BE2C (cell line): ENCODE measurements around the gene RNGTT.

ENCODE experiments used
- DNase-seq: peaks from one replicate; pipeline ENCODE4 v3.0.0-alpha.2; 2020
- H3K27me3 ChIP-seq: fragments of 250-450 bp; sonication (Bioruptor Pico); 2 replicates; pipeline ENCODE4 v1.5.1; 2020; ENCODE audit warnings: mild to moderate bottlenecking
- H3K36me3 ChIP-seq: fragments of 250-450 bp; sonication (Bioruptor Pico); 2 replicates; pipeline ENCODE4 v1.5.1; 2020; ENCODE audit warnings: mild to moderate bottlenecking
- H3K4me1 ChIP-seq: fragments of 250-450 bp; sonication (Bioruptor Pico); 2 replicates; pipeline ENCODE4 v1.5.1; 2020
- H3K4me3 ChIP-seq: 2 replicates; pipeline ENCODE4 v1.5.1; 2011; ENCODE audit warnings: low read depth, low read length
- H3K9me3 ChIP-seq: fragments of 250-450 bp; sonication (Bioruptor Pico); 2 replicates; pipeline ENCODE4 v1.5.1; 2020
- CTCF ChIP-seq: IDR thresholded peaks from 2 replicates; pipeline ENCODE4 v1.5.1; 2012; ENCODE audit warnings: mild to moderate bottlenecking, low read depth, low read length

RNGTT gene

GRCh38 chr6:88712243-88712936, 251.0 kb downstream of the RNGTT start:
- no peaks in the 10 kb centered on the region for H3K27me3 ChIP-seq
- H3K36me3 ChIP-seq: no peaks in the 10 kb centered on the region
- TF ChIP-seq CTCF: no peak
- H3K4me3 ChIP-seq: no peak overlapping the region
- no peak for DNase-seq
- H3K9me3 ChIP-seq: no peaks in the 10 kb centered on the region
- H3K4me1 ChIP-seq: no peaks in the 10 kb centered on the region

- Histone ChIP-seq H3K4me3 (no peak overlapping the region), H3K4me1 (no peaks in the 10 kb centered on the region), H3K36me3 (no peaks in the 10 kb centered on the region), H3K9me3 (no peaks in the 10 kb centered on the region), H3K27me3 (no peaks in the 10 kb centered on the region)
- no peak for TF ChIP-seq CTCF
- DNase-seq: no peak
Observed at GRCh38 chr6:88709819-88710246, 253.6 kb downstream of the RNGTT start.

- no peak for DNase-seq
- Histone ChIP-seq H3K4me3 (no peak overlapping the region), H3K36me3 (no peaks in the 10 kb centered on the region), H3K4me1 (no peaks in the 10 kb centered on the region), H3K9me3 (no peaks in the 10 kb centered on the region), H3K27me3 (no peaks in the 10 kb centered on the region)
- no peak for TF ChIP-seq CTCF
Observed at GRCh38 chr6:88708197-88708744, 255.1 kb downstream of the RNGTT start.

GRCh38 chr6:88705601-88706000, 257.8 kb downstream of the RNGTT start:
- Histone ChIP-seq H3K4me1 (no peaks in the 10 kb centered on the region), H3K36me3 (no peaks in the 10 kb centered on the region), H3K27me3 (no peaks in the 10 kb centered on the region), H3K9me3 (no peaks in the 10 kb centered on the region), H3K4me3 (no peak overlapping the region)
- TF ChIP-seq CTCF: no peak
- no peak for DNase-seq

- no peak for DNase-seq
- Histone ChIP-seq H3K9me3 (no peaks in the 10 kb centered on the region), H3K27me3 (no peaks in the 10 kb centered on the region), H3K4me1 (no peaks in the 10 kb centered on the region), H3K36me3 (no peaks in the 10 kb centered on the region), H3K4me3 (no peak overlapping the region)
- TF ChIP-seq CTCF: no peak
Observed at GRCh38 chr6:88704980-88705379, 258.4 kb downstream of the RNGTT start.

- no peak for DNase-seq
- H3K27me3 ChIP-seq: no peaks in the 10 kb centered on the region
- H3K9me3 ChIP-seq: no peaks in the 10 kb centered on the region
- no peak overlapping the region for H3K4me3 ChIP-seq
- no peaks in the 10 kb centered on the region for H3K4me1 ChIP-seq
- no peak for TF ChIP-seq CTCF
- H3K36me3 ChIP-seq: no peaks in the 10 kb centered on the region
Observed at GRCh38 chr6:88702956-88703556, 260.4 kb downstream of the RNGTT start.
